ENCODE measurements around the gene OTUD6A.

The OTUD6A gene

GRCh38 chrX:70026112-70026850 lies 36.0 kb upstream of the OTUD6A start:
- Histone ChIP-seq H3K4me3 (ENCODE audit: low read depth in 1 of 2, low read length in 2 of 2) (no peak overlapping the region), H3K4me1 (ENCODE audit: insufficient read depth, low read length) (no peaks in the 10 kb centered on the region), H3K27ac (ENCODE audit: low read length) (no peak overlapping the region), H3K36me3 (ENCODE audit: insufficient read depth, low read length) (no peaks in the 10 kb centered on the region), H3K9me3 (ENCODE audit: insufficient read depth, low read length, severe bottlenecking) (no peaks in the 10 kb centered on the region), H4K20me1 (ENCODE audit: insufficient read depth, low read length) (no peaks in the 10 kb centered on the region), H3K27me3 (ENCODE audit: insufficient read depth, low read length, poor library complexity) (no peaks in the 10 kb centered on the region), H3K4me2 (ENCODE audit: insufficient read depth, low read length) (no peak overlapping the region), H2AFZ (ENCODE audit: low read depth, low read length) (no peak overlapping the region), H3K9ac (ENCODE audit: low read depth, low read length) (no peak overlapping the region), H3K79me2 (ENCODE audit: insufficient read depth, low read length) (no peaks in the 10 kb centered on the region)
- ATAC-seq (ENCODE audit: insufficient read depth, low read depth) (no peak), DNase-seq (no peak)
- no peak for TF ChIP-seq EZH2 (IDR thresholded peaks at IDR 0.05; ENCODE audit: borderline replicate concordance, low read depth, low read length, severe bottlenecking)
- TF ChIP-seq CTCF (IDR thresholded peaks at IDR 0.05; ENCODE audit: borderline replicate concordance, extremely low read depth, low read length, poor library complexity, severe bottlenecking), result no peak

- H3K36me3 ChIP-seq (ENCODE audit: insufficient read depth, low read length), result no peaks in the 10 kb centered on the region
- H3K4me2 ChIP-seq (ENCODE audit: insufficient read depth, low read length), result no peak overlapping the region
- no peak overlapping the region for H3K27ac ChIP-seq (ENCODE audit: low read length)
- H3K9me3 ChIP-seq (ENCODE audit: insufficient read depth, low read length, severe bottlenecking), result no peaks in the 10 kb centered on the region
- no peak for ATAC-seq (ENCODE audit: insufficient read depth, low read depth)
- no peaks in the 10 kb centered on the region for H3K27me3 ChIP-seq (ENCODE audit: insufficient read depth, low read length, poor library complexity)
- H4K20me1 ChIP-seq (ENCODE audit: insufficient read depth, low read length), result no peaks in the 10 kb centered on the region
- H3K9ac ChIP-seq (ENCODE audit: low read depth, low read length), result no peak overlapping the region
- H3K79me2 ChIP-seq (ENCODE audit: insufficient read depth, low read length), result no peaks in the 10 kb centered on the region
- DNase-seq, result no peak
- H3K4me1 ChIP-seq (ENCODE audit: insufficient read depth, low read length), result no peaks in the 10 kb centered on the region
- no peak overlapping the region for H3K4me3 ChIP-seq (ENCODE audit: low read depth in 1 of 2, low read length in 2 of 2)
- H2AFZ ChIP-seq (ENCODE audit: low read depth, low read length), result no peak overlapping the region
- TF ChIP-seq CTCF (IDR thresholded peaks at IDR 0.05; ENCODE audit: borderline replicate concordance, extremely low read depth, low read length, poor library complexity, severe bottlenecking) (no peak), EZH2 (IDR thresholded peaks at IDR 0.05; ENCODE audit: borderline replicate concordance, low read depth, low read length, severe bottlenecking) (no peak)
Measured at GRCh38 chrX:70026851-70027200, 35.4 kb upstream of the OTUD6A start.

GRCh38 chrX:70029863-70030262 lies 32.4 kb upstream of the OTUD6A start:
- H3K9me3 ChIP-seq (ENCODE audit: insufficient read depth, low read length, severe bottlenecking), result no peaks in the 10 kb centered on the region
- no peak overlapping the region for H3K4me2 ChIP-seq (ENCODE audit: insufficient read depth, low read length)
- no peaks in the 10 kb centered on the region for H3K36me3 ChIP-seq (ENCODE audit: insufficient read depth, low read length)
- H2AFZ ChIP-seq (ENCODE audit: low read depth, low read length), result no peak overlapping the region
- H3K79me2 ChIP-seq (ENCODE audit: insufficient read depth, low read length), result no peaks in the 10 kb centered on the region
- no peak for DNase-seq
- H3K9ac ChIP-seq (ENCODE audit: low read depth, low read length), result no peak overlapping the region
- H3K4me1 ChIP-seq (ENCODE audit: insufficient read depth, low read length), result no peaks in the 10 kb centered on the region
- no peak overlapping the region for H3K4me3 ChIP-seq (ENCODE audit: low read depth in 1 of 2, low read length in 2 of 2)
- no peak overlapping the region for H3K27ac ChIP-seq (ENCODE audit: low read length)
- H3K27me3 ChIP-seq (ENCODE audit: insufficient read depth, low read length, poor library complexity), result no peaks in the 10 kb centered on the region
- TF ChIP-seq CTCF (IDR thresholded peaks at IDR 0.05; ENCODE audit: borderline replicate concordance, extremely low read depth, low read length, poor library complexity, severe bottlenecking), result no peak
- no peak for TF ChIP-seq EZH2 (IDR thresholded peaks at IDR 0.05; ENCODE audit: borderline replicate concordance, low read depth, low read length, severe bottlenecking)
- no peak for ATAC-seq (ENCODE audit: insufficient read depth, low read depth)
- H4K20me1 ChIP-seq (ENCODE audit: insufficient read depth, low read length), result no peaks in the 10 kb centered on the region

Data from DND-41 (cell line).